GM21526 (cell line): ENCODE measurements around the gene NRXN3.
A peak's percentile ranks its signal among the peaks of the same experiment; 100 is the strongest.
"Not testable (repeated sequence)": the region's sequence is repeated elsewhere in the genome, so short reads cannot be mapped to it uniquely, and the experiment has no call there.

Experiments used
- ATAC-seq: cut with Tn5 transposase; IDR thresholded peaks from one replicate; pipeline ENCODE4 v1.9.1; 2021; ENCODE audit warnings: moderate library complexity; ENCODE audit not compliant: unreplicated experiment, low FRiP score

The NRXN3 gene

DNA sequence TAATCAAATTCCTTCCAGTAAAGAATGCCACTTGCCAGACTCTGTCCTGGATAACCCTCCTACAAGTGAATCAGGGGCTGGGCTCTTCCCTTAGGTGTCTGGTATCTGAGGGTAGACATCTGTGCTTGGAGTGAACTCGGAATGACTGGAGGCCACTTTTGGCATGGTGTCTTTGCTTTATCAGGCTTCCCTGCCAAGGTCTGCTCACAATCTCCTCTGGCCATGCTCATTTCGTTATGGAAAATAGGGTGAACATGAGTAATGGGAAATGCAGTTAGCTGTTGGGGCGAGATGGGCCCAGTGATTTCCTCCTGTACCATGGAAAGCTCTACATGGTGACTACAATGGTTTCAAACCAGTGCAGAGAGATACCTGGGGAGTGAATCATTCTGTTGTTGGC lies 212.9 kb downstream of the NRXN3 start:
- ATAC-seq, result no peak

DNA sequence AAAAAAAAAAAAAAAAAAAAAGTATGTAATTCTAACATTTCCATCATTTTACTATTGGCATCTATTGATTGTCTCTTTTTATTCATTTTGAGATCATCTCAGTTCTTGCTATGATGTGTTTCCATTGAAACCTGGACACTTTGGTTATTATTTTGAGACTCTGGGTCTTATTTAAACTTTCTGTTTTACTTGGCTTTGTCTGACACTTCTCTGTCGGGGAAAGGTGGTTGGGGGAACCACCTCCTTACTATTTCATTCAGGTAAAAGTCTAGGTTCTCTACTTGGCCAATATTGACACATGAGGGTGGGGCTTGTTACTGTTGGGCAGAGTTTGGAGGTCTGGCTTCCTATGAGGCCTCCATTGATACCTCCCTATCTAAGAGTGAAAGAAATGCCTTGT lies 228.0 kb downstream of the NRXN3 start:
- no peak for ATAC-seq

DNA sequence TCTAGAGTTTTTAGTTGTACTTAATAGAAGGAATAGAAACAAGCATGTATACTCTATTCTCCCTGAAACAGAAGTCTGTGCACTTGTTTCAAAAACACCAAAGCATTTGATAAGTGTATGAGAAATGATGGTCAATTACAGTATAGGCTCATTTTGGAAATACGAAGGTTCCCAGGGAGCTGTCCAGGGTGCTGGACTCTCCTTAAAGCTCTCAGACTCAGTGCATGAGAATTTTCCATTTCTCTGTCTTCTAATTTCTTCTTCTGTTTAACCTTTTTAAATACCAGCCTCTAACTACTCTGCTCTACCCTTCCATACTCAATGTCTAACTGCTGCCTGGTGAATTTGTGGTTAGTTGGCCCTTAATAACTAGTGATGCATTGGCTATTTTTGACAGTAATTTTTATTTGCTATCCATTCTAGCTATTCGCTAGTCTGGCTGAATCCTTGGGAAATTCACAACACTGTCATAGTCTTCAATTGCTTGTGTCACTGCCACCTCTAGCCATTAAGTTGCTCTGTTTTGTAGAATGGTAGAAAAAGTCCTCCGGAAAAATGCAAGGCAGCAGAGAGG lies 229.2 kb downstream of the NRXN3 start:
- no peak for ATAC-seq

DNA sequence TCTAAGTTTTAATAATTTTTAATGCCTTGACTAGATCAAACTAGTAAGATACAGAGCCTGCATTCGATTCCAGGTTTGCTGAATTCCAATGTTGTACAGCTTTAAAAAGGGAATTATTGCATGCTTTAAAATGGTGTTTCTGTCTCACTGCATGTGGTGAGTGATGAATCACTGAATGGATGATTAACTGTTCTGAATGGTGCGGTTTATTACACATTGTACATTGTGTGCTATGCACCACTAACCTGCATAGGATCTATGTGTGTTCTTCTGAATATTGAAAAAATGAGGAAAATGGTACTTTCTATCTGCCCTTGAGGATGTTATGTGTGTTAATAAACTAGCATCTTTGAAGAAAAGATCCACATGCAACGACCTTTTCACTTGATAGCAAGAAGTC lies 231.7 kb downstream of the NRXN3 start:
- no peak for ATAC-seq

DNA sequence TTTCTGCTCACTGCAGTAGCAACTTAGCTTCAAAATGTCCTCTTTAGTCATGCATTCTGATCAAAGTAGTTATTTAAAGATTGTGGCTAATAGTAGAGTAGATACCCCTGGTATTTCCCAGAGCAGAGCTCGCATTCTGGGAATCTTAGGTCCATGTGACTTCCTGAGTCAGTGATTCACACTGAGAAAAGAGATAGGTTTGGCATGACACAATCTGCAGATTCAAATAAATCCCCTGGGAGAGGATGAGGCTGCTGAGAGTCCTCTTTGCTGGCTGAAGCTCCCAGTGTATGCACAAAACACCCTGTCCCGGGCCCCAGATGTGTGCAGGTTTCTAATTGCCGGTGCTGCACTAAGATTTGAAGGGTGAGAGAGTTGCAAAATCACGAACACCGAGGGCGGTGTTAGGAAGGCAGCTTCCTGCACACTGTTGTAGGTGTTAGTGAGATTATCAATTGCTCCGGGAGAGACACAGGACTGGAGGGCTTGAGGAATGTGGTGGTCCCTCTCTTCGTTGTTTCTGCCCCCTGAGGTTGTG lies 233.2 kb downstream of the NRXN3 start:
- peak; percentile 72 for ATAC-seq

DNA sequence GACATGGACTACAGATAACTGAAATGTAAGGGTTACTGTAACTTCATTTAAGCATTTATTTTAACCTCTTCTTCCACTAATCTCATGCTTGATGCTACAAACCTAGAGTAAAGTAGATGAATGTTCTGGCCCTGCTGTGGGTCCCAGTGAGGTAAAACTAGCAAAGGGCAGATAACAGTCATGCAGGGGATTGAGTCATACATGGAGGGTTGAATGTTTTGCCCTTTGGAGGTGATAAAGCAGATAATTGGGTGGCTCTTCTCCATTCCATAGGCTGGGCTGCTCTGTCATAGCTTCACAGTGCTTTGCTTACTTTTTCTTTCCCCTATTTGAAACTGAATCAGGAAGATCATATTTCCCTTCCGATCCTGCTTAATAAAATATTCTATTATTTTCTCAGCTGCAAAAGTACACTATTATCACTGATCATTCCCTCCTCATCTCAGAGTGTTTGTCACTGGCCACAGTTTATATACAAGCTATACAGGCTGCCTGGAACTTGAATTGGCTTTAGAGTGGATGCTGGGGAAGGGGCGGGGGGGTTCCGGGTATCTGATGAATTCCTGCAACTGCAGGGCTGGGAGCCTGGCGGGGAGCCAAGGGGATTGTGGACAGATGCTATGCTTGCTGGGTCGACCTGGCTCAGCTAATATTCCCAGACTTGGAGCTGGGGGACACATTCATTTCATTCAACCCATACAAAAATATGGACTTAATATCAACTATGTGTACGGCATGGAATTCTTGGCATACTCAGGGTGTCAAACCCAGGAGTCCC lies 235.1 kb downstream of the NRXN3 start:
- no peak for ATAC-seq

DNA sequence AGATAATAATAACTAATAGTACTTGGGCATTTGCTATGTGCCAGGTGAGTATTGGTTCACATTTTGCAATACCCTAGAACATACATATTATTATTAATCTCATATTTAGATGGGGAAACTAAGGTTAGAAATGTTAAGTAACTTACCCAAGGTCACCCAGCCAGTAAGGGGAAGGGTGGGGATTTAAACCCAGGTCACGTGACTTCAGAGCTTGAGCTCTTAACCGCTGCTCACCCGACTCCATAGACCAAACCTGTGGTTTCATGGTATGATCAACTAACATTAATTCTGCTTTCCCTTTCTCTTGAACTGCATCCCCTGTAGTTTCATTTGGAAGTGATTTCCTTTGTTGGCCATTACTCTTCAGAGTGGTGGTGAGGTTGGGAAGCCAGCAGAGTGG lies 242.3 kb downstream of the NRXN3 start:
- no peak for ATAC-seq

DNA sequence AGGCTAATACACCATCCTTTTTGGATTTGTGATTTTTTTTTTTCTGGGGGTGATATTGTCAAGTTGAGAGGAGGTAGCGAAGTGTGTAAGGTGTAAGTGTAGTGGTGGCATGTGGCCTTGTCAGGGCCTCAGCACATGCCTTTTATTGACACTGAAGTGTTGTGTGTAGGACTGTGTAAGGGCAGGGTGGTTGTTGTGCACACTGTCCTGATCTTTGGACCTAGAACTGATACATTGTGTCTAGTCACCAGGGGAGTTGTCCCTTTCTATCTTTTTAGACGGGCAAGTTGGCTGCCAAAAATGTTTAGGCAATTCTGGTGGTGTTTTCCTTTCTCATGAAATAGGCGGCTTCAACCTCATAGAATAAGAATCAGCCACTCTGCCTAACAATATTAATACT lies 244.0 kb downstream of the NRXN3 start:
- no peak for ATAC-seq

DNA sequence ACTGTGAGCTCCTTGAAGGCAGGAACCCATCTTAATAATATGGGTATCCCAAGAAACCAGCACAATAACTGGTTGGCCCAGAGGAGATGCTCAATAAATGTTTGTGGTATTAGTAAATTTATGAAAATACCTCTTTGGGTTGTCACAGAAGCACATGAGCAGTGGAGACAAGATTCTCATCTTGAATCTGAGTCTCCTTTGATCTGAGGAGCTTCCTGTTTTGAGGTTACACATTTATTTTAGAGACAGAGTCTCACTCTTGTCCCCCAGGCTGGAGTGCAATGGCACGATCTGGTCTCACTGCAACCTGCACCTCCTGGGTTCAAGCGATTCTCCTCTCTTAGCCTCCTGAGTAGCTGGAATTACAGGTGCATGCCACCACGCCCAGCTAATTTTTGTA lies 247.4 kb downstream of the NRXN3 start:
- ATAC-seq, result no peak

DNA sequence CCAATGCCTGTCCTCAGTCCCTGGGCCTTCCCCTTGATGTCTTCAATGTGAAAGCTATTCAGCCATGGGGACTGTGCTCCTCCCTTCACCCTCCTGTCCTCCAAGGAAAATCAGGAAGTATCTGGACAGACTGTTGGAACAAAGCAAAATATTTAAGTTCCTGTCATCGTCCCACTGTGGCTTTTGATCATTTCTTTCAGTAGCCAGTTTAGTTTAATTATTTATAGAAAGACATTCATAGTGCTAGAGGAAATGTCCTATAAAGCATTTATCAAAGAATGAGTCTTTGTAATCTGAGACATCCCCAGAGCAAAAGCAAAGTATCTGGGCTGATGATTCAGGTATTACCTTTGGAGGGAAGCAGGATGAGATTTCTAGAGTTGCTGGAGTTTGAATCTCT lies 254.1 kb downstream of the NRXN3 start:
- no peak for ATAC-seq

DNA sequence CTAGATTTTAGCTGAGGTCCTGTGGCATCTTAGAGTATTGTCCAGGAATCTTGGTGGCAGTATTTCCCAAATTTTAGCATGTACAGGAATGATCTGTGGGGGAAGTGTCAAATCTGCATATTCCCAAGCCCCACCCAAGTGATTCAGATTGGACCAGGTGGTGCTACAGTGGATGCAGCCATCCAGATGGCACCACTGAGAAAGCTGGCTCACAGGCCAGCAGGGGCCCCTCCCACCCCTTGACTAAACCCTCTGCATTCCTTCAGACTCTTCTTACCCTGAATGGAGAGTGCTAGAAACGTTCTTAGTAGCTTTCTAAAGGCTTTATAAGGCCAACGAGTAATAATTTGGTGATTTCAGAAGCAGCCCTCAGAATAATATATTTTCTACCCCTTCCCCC lies 255.2 kb downstream of the NRXN3 start:
- no peak for ATAC-seq

DNA sequence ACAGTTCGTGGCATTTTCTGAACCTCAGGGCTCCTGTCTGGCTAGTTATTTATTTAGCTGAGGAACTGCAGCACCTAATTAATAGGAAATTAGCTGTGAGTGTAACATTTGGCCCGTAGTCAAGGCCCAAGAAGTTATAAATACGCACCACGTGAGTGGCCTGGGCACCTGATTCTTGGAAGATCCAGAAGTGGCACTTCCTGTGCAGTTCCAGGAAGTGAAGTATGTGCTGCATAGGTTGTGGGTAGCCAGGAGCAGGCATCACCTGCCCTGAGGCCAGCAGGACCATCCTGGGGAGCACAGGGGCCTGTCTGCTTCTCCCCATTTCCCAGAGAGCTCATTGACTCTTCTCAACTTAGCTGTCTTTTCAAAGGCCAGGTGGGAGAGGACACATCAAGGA lies 255.6 kb downstream of the NRXN3 start:
- ATAC-seq, result no peak

DNA sequence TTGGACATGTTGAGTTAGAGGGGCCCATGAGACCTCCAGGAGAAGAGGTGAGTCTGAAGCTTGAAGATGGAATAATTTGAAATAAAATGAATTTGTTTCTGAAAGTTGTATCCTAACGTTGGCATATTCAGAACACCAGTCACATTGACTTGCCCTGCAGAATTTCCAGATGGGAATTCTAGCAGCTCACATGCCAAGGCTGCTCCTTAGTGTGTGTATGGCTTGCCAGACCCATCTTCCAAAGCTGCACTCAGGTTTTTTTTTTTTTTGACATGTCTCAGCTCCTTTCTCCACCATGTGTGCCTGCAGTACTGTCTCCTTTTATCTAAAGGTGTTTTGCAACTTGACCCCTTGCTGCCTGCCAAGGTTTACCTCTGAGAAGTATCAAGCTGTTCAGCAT lies 261.9 kb downstream of the NRXN3 start:
- no peak for ATAC-seq

DNA sequence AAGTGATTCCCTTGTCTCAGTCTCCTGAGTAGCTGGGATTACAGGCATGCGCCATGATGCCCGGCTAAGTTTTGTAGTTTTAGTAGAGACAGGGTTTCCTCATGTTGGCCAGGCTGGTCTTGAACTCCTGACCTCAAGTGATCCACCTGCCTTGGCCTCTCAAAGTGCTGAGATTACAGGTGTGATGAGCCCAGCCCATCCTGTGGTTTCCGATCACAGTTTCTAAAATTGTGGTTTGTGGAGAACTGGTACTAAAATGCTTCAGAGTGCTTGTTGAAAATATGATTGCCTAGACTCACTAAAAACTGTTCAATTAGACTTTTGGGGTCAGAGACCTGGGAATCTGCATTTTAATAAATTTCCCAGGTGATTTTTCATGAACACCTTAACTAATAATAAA lies 267.3 kb downstream of the NRXN3 start:
- ATAC-seq, result not testable (repeated sequence)

DNA sequence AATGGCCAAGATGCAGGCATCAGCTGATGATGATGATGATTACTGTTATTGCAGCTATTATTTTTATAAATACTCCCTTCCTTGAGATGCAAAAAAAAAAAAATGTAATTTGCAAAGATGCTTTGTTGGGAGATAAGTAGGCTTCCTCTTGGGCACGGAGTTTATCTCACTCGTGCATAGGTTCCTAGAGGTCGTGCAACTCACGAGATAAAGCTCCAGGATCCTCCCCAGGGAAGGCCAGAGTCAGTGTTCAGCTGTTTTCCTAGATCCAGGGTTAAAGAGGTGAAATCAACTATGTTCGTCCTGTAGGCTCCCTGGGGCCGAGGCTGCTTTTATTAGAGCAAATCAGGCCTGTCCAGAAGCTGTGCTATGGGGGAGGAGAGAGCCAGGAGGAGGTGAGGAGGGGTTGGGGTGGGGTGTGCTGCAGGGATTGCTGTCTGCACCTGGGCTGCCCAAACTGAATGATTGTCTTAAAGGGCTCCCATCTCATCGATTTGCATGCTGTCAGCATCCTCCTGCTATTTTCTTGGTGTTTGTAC lies 270.3 kb downstream of the NRXN3 start:
- no peak for ATAC-seq

DNA sequence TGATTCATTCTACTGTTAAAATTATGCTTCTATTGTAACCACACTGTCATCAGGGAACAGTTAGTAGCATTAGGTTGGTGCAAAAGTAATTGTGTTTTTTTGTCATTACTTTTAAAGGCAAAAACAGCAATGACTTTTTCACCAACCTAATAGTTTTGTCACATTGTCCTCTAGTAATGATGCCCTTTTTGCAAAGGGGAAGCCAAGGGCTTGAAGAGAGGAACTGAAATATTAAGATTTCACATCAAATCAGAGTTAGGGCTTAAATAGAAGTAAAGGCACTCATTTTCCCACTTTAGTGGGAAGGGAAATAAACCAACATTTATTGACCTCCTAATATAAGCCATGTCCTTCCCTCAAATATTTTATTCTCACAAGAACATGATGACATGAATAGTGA lies 273.7 kb downstream of the NRXN3 start:
- ATAC-seq, result no peak

DNA sequence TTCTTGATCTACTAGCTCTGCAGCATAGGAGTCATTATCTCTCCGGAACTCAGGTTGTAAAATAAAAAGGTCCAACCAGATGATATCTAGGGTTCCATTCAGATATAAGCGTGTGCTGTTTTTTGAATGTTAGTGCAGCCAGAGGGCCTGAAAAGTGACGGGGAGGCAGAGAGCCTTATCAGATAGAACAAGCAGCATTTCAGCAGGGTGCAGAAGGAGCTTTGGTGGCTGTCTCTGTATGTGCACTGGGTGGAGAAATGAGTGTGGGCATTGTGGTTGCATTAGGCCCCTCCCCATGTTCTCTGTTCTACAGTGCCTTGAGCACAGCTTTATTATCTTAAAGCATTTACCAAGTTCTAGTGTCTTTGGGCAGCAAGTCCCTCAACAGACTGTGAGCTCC lies 275.1 kb downstream of the NRXN3 start:
- no peak for ATAC-seq

DNA sequence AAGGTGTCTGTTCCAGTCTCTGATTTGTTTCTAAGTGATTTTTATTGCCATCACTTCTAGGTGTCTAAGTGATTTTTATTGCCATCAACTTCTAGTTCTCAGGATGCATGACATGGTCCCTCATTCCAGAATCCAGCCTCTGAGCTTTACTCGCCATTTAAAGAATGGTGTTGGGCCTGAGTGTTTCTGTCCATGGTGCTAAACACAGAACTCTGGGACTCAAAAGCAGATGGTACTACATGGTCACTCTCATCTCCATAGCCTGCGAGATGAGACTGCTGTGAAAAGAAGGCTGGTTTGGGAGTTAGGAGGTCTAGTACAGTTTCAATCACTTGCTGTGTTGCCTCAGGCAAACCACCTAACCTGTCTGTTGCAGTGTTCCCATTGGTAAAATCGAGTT lies 276.6 kb downstream of the NRXN3 start:
- no peak for ATAC-seq

DNA sequence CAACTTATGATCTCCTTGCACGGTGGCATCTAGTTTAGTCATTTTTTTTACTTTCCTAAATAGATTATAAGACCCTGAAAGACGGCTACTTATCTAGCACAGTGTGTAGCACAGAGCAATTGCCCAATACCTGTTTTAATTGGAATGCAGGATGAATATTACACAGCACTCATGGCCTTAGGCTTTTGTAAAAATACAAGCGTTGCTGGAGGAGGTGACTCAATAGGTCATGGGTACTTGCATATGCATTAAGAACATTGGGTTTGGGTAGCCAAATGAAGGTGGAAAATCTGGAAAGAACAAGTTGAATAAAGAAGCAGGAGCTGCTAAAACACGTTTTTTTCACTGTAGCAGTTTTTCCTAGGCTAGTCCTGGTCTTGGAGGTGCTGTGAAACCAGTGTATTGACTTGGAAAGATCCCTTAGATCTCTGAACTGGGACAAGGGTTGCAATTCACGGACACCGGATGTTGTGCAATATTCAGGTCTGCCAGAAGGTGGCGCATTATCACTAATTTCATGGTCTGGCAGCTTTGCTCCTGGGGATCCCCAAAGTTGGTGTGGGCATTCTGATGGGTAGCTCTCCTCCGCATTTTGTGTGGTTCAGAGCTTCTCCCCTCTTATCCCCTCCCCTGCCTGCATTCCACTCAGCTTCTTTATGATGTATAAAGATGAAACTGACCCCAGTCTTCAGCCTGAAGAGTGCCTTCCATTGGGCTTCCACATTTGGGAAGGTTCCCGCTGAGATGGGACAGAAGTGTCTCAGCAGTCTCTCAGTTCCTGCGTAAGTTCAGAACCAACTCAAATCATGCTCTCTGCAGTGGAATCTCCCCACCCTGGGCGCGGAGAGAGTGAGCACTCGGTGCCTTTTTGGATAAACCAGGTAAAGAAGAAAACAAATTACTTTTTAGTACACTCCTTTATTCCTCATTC lies 278.3 kb downstream of the NRXN3 start:
- peak; percentile 84 for ATAC-seq

DNA sequence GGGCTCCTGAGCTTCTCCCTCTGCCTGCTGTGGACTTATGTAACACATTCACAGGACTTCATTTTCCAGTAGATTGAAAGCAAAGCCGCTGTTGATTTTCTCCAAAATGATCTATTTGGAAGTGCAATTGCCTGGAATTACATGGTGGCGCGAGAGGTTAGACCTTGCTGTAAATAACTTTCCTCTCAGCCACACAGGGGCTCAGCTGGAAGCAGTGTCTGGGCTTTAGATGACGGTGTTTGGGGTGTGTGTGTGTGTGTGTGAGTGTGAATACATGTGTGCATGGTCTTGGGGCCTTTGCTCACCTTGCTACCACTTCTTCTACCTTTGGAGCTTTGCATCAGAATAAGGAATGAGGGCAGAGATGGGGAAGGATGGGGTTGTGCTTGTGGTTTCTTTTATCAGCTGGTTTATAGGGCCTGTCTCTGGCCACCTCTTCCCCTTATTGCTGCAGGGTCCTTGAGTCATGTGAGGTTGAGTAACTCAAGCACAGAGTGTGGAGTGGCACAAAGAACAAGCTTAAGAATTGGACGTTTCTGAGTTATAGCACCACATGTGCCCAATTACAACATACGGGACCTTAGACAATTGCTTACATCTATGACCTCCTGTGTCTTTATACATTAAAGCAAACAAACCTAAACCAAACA lies 280.6 kb downstream of the NRXN3 start:
- no peak for ATAC-seq

DNA sequence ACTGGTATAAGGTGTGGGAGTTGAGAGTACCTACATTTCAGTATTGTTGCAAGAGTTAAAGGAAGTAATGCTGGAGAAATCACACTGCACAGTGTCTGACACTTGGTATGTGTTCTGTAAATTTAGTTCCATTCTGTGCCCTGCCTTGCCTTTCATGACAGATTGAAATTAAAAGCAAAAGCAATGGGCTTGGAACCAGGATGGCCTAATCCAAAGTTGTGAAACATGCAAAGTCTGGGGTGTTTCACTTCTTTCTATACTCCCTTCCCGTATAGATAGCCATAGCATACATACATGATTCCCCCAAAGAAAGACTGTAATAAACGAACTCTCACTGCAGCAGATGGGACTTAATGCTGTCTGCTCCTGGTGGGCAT lies 281.1 kb downstream of the NRXN3 start:
- ATAC-seq, result no peak
